ENCODE results near the gene STK39.

Gene STK39

DNA sequence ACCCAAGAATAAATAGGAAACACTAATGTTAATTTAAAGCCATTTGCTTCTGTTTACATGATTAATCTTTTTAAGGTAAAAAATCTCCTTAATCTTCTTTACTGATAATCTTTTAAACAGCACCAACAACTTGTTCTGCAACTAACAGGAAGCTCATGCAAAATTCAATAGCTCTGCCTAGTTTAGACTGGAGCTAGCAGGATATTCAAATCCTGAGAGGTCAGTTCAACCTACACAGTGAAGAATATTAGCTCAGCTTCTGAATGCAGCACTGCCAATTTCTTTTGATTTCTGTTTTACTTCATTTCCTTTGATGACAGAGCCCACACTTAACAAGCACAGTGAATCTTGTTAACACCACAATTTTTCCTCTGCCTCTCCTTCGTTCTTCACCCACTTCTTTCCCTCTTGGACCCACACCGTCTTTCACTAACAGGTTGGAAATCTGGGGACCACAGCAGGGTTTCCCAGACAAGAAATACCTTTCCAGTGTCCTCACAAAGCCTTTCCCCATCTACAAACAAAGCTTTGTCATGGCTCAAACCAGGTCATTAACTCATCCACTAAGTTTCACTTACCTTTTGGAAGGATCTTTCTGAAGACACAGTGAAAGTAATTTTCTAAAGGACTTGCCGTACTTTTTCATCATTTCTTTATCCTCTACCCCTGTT, 109.8 kb downstream of the STK39 start:
- DNase-seq (ENCODE audit: low read depth, low spot score), result no peak
- ChIA-PET CTCF (interaction anchor here (0.5 to 2.1 kb wide), 8 partner anchors 9 to 144 kb away, joined by 3 to 8 read pairs (median 4); no protein-coding TSS in a partner anchor), POLR2A (no interaction called here)
- TF ChIP-seq, protein P1, sequence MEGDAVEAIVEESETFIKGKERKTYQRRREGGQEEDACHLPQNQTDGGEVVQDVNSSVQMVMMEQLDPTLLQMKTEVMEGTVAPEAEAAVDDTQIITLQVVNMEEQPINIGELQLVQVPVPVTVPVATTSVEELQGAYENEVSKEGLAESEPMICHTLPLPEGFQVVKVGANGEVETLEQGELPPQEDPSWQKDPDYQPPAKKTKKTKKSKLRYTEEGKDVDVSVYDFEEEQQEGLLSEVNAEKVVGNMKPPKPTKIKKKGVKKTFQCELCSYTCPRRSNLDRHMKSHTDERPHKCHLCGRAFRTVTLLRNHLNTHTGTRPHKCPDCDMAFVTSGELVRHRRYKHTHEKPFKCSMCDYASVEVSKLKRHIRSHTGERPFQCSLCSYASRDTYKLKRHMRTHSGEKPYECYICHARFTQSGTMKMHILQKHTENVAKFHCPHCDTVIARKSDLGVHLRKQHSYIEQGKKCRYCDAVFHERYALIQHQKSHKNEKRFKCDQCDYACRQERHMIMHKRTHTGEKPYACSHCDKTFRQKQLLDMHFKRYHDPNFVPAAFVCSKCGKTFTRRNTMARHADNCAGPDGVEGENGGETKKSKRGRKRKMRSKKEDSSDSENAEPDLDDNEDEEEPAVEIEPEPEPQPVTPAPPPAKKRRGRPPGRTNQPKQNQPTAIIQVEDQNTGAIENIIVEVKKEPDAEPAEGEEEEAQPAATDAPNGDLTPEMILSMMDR (IDR thresholded peaks at IDR 0.05; ENCODE audit: insufficient read depth, low read length, missing control alignments), result no peak
- no peak overlapping the region for H3K4me3 ChIP-seq (ENCODE audit: low read depth, low read length)

DNA sequence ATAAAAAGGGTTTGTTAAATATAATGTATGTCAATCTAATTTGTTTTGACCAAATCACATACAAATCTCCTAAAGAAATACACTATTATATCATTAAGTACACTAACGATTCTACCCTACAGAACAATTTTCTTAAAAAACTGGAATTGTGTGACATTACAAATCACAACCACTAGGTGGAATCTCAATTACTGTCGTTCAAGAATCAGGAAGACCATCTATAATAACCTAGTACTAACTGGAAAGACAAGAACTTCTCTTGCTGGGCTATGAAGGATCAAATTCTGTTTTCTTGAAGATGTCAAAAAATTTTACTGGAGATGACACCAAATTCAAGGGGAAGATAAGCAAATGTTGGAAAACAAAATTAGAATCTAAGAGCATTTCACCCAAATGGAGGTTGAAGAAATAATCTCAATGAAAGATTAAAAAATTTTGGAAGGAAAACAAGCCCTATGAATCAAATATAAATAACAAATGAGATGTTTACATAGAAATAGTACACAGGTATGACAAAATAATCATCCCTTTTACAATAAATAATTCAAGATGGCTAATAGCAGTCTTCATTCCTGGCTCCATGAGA, 110.9 kb downstream of the STK39 start:
- TF ChIP-seq, protein P1 (IDR thresholded peaks at IDR 0.05; ENCODE audit: insufficient read depth, low read length, missing control alignments), result peak; percentile 44
- no peak overlapping the region for H3K4me3 ChIP-seq (ENCODE audit: low read depth, low read length)
- POLR2A ChIA-PET, result no interaction called here
- CTCF ChIA-PET, result interaction anchor here (0.9 to 10.2 kb wide), 14 partner anchors 10 to 207 kb away, joined by 3 to 143 read pairs (median 4); partner anchors contain the start of gene STK39
- DNase-seq (ENCODE audit: low read depth, low spot score), result no peak

DNA sequence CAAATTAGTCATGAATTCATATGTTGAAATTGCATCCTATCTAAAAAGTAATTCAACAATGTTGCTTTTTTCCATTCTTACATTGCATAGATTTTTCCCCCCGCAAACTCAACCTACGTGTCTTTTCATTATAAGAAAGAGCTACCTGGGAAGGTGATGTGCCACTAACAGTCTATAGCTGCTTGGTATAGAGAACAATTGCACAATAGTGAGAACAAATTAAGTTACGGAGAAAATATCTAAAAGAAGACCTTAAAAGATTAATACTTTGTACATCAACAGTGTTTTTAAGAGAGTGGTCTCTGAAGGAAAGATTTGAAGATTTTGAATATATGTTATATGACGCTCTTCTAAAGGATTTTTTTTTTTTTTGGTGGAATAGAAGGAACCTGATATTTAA, 111.8 kb downstream of the STK39 start:
- ChIA-PET POLR2A (no interaction called here), CTCF (interaction anchor here (0.7 to 10.2 kb wide), 15 partner anchors 9 to 786 kb away, joined by 3 to 143 read pairs (median 4); partner anchors contain the start of gene STK39)
- no peak overlapping the region for H3K4me3 ChIP-seq (ENCODE audit: low read depth, low read length)
- DNase-seq (ENCODE audit: low read depth, low spot score), result no peak
- TF ChIP-seq, protein P1 (IDR thresholded peaks at IDR 0.05; ENCODE audit: insufficient read depth, low read length, missing control alignments), result no peak

DNA sequence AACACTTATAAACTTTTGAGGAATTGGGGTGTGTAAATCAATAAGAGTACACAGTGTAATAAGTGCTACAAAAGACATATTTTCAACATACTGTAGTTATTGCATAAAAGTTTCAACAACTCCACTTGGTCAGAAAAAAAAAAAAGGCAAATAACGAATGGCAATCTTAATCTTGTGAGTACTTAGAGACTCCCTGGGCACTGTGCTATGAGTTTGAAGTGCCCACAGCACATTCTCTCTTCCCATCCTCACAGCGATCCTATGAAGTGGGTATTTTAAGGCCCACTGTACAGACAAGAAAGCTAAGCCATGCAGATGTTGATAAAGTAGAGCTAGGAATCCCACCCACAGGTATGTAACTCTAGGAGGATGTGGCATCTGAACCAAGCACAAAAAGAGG, 112.3 kb downstream of the STK39 start:
- H3K4me3 ChIP-seq (ENCODE audit: low read depth, low read length), result no peak overlapping the region
- TF ChIP-seq, protein P1 (IDR thresholded peaks at IDR 0.05; ENCODE audit: insufficient read depth, low read length, missing control alignments), result no peak
- CTCF ChIA-PET, result interaction anchor here (0.9 to 10.2 kb wide), 10 partner anchors 9 to 208 kb away, joined by 3 to 143 read pairs (median 4); no protein-coding TSS in a partner anchor
- POLR2A ChIA-PET, result no interaction called here
- DNase-seq (ENCODE audit: low read depth, low spot score), result no peak

DNA sequence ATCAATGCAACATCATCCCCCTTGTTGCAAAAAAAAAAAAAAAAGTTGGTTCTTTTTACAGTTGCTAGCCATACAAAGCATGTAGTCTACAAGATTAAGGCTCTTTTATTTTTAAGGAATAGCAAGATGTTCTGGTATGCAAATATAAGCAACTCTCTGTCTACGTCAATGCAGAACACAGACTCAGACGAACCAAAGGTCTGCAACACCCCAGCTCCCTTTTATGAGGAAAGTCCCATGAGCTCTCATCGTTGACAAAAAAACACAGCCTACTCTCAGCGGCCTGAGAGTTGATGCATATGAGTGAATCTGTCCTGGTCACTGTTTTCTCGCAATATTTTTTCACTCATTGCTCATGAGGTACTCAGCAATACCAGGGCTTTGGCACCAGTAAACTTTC, 112.9 kb downstream of the STK39 start:
- CTCF ChIA-PET, result interaction anchor here (0.7 to 10.2 kb wide), 4 partner anchors 12 to 152 kb away, joined by 3 to 143 read pairs (median 4); no protein-coding TSS in a partner anchor
- H3K4me3 ChIP-seq (ENCODE audit: low read depth, low read length), result no peak overlapping the region
- no peak for DNase-seq (ENCODE audit: low read depth, low spot score)
- TF ChIP-seq, protein P1 (IDR thresholded peaks at IDR 0.05; ENCODE audit: insufficient read depth, low read length, missing control alignments), result no peak
- POLR2A ChIA-PET, result no interaction called here

DNA sequence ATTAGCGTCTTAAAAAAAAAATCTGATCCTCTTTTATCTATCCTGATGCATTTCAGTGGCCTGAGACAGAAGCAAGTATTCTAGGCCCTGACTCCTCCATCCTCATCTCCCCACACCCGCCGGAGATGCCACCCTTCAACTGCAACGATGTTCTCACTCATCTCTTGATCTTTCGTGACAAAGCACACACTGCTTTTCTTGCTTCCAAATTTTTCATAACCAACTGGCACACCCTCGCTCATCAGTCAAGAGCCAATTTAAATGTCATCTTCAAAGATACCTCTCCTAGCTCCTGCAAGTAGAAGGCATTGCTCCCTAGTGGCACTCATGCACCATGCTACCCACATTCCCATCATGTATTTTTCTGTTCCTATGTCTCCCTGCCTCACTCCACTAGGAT, 115.0 kb downstream of the STK39 start:
- TF ChIP-seq, protein P1 (IDR thresholded peaks at IDR 0.05; ENCODE audit: insufficient read depth, low read length, missing control alignments), result no peak
- ChIA-PET POLR2A (no interaction called here), CTCF (interaction anchor here (10.2 kb wide), 1 partner anchor 14 kb away, joined by 143 read pairs; no protein-coding TSS in a partner anchor)
- no peak for DNase-seq (ENCODE audit: low read depth, low spot score)
- H3K4me3 ChIP-seq (ENCODE audit: low read depth, low read length), result no peak overlapping the region
